Measurements from ENCODE around the gene TEX12.

Gene TEX12

DNA sequence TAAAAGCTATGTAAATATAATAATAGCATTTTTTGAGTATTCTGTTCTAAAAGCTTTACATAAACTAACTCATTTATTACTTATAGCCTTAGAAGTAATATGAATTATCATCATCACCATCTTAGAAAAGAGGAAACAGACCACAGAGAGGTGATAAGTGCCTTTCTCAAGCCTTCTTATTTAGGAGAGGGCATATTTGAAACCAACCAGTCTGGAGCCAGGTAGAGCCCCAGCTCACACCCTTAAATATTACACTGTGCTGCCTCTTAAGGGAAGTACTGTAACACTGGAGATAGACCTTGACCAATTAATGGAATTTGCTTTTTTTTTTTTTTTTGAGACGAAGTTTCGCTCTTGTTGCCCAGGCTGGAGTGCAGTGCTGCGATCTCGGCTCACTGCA lies 10.4 kb downstream of the TEX12 start:
- Mint-ChIP-seq H3K27ac (no peak overlapping the region), H3K4me3 (no peak overlapping the region), H3K4me1 (peaks cover 24% of the 10 kb centered on the region), H3K27me3 (ENCODE audit: low read depth) (no peaks in the 10 kb centered on the region), H3K36me3 (ENCODE audit: low read depth) (no peaks in the 10 kb centered on the region), H3K9me3 (peaks cover 2% of the 10 kb centered on the region)
- no peak for TF ChIP-seq CTCF (IDR thresholded peaks at IDR 0.05; ENCODE audit: unreplicated experiment in 3 of 3)

DNA sequence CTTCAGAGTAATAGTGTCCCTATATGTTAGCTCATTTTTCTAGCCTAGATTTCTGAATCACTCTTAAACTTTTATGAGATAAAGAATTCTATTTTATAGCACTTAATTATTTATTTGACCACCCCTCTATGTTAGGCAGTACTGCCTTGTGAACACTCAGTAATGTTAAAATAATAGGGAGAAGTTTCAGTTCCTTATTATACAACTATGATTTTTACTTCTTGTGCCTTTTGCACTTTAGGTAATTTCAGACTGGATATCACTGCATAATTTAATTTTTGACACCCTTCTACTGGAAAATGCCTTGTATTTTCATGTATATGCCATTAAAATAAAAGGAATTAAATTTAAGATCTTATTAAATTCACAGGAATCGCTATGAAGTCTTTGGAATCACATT lies 11.3 kb downstream of the TEX12 start:
- no peaks in the 10 kb centered on the region for H3K36me3 Mint-ChIP-seq (ENCODE audit: low read depth)
- H3K9me3 Mint-ChIP-seq: peaks cover 2% of the 10 kb centered on the region
- H3K27me3 Mint-ChIP-seq (ENCODE audit: low read depth): no peaks in the 10 kb centered on the region
- H3K4me1 Mint-ChIP-seq: peaks cover 24% of the 10 kb centered on the region
- TF ChIP-seq CTCF (IDR thresholded peaks at IDR 0.05; ENCODE audit: unreplicated experiment in 3 of 3): no peak
- no peak overlapping the region for H3K4me3 Mint-ChIP-seq
- H3K27ac Mint-ChIP-seq: no peak overlapping the region

GRCh38 chr11:112178936-112179335 lies 11.8 kb downstream of the TEX12 start:
- H3K27ac Mint-ChIP-seq: no peak overlapping the region
- no peaks in the 10 kb centered on the region for H3K27me3 Mint-ChIP-seq (ENCODE audit: low read depth)
- H3K36me3 Mint-ChIP-seq (ENCODE audit: low read depth): no peaks in the 10 kb centered on the region
- H3K4me3 Mint-ChIP-seq: no peak overlapping the region
- no peak for TF ChIP-seq CTCF (IDR thresholded peaks at IDR 0.05; ENCODE audit: unreplicated experiment in 3 of 3)
- H3K4me1 Mint-ChIP-seq: peaks cover 24% of the 10 kb centered on the region
- peaks cover 2% of the 10 kb centered on the region for H3K9me3 Mint-ChIP-seq

DNA sequence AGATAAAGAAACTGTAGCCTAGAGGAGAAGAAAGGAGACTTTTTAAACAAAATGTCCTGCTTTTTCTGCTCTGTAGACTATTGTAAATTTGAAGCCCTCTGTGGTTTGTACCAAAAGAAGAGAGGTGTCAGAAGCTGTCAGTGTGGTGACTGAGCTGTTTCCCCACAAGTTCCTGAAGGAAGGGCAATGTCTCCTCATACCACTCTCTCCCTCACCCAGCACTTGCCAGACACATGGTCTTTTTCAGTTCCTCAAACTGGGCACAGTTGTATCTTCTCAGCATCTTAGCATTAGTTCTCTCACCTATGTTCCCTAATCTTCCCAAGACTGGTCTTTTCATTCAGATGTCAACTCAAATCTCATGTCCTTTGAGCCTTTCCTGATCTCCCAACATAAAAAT lies 12.4 kb downstream of the TEX12 start:
- Mint-ChIP-seq H3K27ac (no peak overlapping the region), H3K27me3 (ENCODE audit: low read depth) (no peaks in the 10 kb centered on the region)

DNA sequence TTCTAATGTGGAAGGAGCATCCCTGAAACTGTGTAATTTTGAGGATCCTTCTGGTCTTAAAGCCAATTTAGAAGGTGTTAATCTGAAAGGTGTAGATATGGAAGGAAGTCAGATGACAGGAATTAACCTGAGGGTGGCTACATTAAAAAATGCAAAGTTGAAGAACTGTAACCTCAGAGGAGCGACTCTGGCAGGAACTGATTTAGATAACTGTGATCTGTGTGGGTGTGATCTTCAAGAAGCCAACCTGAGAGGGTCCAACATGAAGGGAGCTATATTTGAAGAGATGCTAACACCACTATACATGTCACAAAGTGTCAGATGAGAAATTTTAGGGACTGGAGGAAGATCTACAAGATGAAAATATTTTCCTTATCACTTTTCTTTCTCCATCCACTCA lies 15.7 kb downstream of the TEX12 start:
- H3K36me3 Mint-ChIP-seq (ENCODE audit: low read depth): no peaks in the 10 kb centered on the region
- H3K9me3 Mint-ChIP-seq: peaks cover 2% of the 10 kb centered on the region
- H3K27me3 Mint-ChIP-seq (ENCODE audit: low read depth): no peaks in the 10 kb centered on the region

More for the DNA sequence above, 12.4 kb downstream of the TEX12 start:
- Mint-ChIP-seq H3K4me3 (no peak overlapping the region), H3K4me1 (peaks cover 21% of the 10 kb centered on the region), H3K9me3 (peaks cover 2% of the 10 kb centered on the region), H3K36me3 (ENCODE audit: low read depth) (no peaks in the 10 kb centered on the region)
- no peak for TF ChIP-seq CTCF (IDR thresholded peaks at IDR 0.05; ENCODE audit: unreplicated experiment in 3 of 3)

More for the DNA sequence above, 15.7 kb downstream of the TEX12 start:
- no peak for TF ChIP-seq CTCF (IDR thresholded peaks at IDR 0.05; ENCODE audit: unreplicated experiment in 3 of 3)
- Mint-ChIP-seq H3K4me1 (no peaks in the 10 kb centered on the region), H3K4me3 (no peak overlapping the region), H3K27ac (no peak overlapping the region)
